Kasumi-1 (cell line): Measurements from ENCODE around the gene OGDHL.
"Not testable (repeated sequence)": the region's sequence is repeated elsewhere in the genome, so short reads cannot be mapped to it uniquely, and the experiment has no call there.

Experiments used
- DNase-seq, 2 experiments: peaks; one replicate each; lab custom pipeline; 2025; lab: John Stamatoyannopoulos, UW

Gene OGDHL

DNA sequence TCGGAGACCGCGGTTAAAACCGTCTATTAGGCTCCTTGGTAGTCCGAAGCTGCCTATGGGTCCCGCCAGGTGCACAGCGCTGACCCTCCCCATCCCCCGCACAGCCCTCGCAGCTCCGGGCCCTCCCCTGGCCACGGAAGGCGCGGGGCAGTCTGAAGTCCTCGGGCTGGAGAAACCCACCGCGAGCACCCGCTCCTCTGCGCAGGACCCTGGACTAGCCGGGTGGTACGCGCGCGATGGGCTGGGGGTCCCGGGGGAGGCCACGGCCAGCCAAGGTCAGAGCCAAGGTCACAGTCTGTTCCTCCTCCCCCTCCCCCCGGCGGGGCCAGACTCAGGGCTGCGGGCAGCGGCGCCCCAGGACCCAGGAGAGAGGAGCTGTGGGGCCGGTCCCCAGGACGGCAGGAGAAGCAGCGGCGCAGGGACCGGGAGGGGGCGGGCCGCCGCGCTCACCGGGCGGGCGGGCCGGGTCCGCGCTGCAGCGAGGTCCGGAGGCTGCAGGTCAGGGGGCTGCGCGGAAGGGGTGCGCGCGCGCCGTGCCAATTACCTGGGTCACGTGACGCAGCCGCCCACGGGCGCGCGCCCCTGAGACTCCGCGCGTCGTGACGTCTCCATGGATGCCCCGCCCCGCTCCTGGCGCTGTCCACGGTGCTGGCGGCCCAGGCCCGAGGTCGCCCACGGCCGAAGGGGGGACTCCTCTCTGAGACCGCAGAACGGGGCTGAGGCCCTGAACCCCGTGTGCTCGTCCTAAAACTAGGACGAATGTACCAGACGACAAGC lies at the start of gene OGDHL:
OGDHL (minus strand) TSS at position 535 of the 777 bp plus-strand sequence. CDS start 3,731 bp downstream, outside the sequence.
- DNase-seq = peak; percentile 68 to 76

GRCh38 chr10:49803988-49804387 lies 41.9 kb upstream of the OGDHL start:
- DNase-seq = no peak

DNA sequence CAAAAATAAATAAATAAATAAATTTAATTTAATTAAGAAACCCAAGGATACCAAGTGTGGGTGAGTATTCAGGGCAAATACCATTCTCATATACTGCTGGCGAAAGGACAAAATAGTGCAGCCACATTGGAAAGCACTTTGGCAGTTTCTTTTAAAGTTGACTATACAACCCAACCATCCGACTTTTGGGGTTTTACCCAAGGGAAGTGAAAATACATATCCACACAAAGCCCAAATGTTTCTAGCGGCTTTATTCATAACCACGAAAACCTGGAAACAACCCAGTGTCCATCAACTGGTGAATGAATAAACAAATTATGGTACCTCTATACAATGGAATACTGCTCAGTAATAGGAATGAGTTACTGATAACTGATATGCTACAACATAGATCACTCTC lies 36.2 kb upstream of the OGDHL start:
- no peak for DNase-seq

DNA sequence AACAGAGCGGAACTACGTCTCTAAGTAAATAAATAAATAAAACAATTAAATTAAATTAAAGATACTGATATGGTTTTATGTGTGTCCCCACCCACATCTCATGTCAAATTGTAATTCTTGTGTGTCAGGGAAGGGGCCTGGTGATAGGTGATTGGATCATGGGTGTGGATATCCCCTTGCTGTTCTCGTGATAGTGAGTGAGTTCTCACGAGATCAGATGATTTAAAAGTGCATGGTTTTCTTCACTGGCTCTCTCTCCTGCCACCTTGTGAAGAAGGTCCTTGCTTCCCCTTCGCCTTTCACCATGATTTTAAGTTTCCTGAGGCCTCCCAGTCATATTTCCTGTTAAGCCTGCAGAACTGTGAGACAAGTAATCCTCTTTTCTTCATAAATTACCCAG lies 29.0 kb upstream of the OGDHL start:
- no peak for DNase-seq

GRCh38 chr10:49784681-49785080 lies 22.6 kb upstream of the OGDHL start:
- DNase-seq = no peak

GRCh38 chr10:49783645-49784044 lies 21.5 kb upstream of the OGDHL start:
- no peak for DNase-seq

- DNase-seq = no peak
These were observed 19.1 kb upstream of the OGDHL start for GRCh38 chr10:49781247-49781646.

GRCh38 chr10:49778197-49778596 lies 16.1 kb upstream of the OGDHL start:
- no peak for DNase-seq

GRCh38 chr10:49776851-49777250 lies 14.7 kb upstream of the OGDHL start:
- DNase-seq = no peak

GRCh38 chr10:49775014-49775413 lies 12.9 kb upstream of the OGDHL start:
- DNase-seq = no peak

- not testable (repeated sequence) for DNase-seq
These were observed 10.8 kb upstream of the OGDHL start for GRCh38 chr10:49772944-49773343.

DNA sequence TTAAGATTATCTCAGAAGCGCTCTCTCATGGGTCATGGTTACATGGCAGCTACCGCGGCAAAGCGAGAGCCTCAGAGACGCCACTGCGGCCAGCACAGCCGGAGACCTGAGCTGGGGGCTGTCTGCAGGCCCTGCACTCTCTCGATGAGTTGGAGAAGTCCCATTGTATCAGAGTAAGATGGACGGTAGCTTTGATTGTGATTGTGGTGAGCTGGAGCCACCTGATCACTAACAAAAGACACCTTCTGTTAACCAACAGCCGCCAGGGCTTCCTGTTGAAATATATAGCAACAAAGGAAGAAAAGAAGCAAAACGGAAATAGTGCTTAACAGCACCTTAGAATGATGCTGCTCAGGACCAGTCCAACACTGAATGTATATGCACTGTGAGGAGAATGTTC lies 8.9 kb upstream of the OGDHL start:
- DNase-seq = not testable (repeated sequence)

DNA sequence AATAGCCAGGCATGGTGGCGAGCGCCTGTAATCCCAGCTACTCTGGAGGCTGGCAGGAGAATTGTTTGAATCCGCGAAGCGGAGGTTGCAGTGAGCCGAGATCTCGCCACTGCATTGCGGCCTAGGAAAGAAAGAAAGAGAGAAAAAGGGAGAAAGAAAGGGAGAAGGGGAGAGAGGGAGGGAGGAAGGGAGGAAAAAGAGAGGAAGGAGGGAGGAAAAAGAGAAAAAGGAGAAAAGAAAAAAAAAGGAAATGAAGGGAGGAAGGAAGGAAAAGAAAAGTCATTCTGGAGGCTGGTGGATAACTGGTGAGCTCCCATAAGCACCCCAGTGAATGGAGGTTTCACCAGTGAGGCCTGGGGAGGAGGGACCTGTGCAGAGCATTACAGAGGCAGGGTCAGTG lies 7.6 kb upstream of the OGDHL start:
- DNase-seq = no peak

DNA sequence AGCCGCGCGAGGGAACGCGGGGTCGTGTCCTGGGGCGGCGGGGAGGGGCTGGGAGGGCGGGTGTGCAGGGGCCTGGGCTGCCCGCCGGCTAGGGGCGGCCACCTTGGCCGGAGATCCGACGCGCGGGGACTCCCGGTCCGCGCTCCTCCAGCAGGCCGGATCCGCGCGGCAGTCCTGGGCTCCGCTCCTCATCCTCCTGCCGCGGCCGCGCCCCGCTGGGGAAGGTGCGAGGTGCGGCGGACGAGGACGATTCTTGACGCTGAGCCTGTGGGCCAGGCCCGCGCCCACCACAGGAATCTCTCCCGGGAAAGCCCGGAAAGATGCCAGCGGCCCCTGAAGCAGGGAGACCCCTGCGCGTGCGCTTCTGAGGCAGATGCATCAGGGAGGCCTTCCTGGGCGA lies 6.6 kb upstream of the OGDHL start:
- no peak for DNase-seq

DNA sequence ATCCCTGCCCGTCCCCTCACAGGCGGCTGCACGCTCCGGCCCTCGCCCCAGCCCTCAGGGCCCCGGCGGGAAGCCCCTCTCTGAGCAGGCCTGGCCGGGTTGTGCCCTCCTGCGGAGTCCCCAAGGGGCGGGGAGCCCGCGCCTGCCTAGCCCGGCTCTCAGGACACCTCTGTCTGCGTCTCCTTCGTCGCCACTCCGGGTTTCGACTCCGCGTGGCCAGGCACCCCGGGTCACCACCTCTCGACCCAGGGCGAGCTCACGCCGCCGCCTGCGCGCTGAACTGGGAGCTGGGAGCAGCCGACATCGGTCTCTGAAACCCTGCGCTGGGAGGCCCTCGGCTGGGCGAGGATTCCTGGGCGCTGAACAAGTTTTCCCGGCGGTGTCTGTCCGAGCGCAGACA lies 6.2 kb upstream of the OGDHL start:
- no peak for DNase-seq

DNA sequence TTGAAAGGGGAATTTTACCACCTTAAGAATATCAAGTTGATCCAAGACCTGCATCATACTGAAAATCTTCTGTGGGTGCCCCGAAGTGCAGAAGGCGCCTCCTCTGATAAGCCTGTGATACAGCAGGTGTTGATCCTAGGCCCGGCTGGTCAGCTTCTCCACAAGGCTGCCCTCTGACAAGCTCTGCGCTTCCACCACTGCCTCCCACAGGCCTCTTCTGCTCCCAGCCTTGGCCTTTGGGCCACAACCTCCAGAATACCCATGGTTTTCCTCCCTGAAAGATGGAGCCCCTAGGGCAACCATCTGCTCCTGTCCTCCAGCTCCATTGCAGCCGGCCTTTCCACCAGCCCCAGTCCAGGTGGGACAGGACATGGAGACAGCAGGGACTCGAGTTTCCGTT lies 5.6 kb upstream of the OGDHL start:
- no peak for DNase-seq

DNA sequence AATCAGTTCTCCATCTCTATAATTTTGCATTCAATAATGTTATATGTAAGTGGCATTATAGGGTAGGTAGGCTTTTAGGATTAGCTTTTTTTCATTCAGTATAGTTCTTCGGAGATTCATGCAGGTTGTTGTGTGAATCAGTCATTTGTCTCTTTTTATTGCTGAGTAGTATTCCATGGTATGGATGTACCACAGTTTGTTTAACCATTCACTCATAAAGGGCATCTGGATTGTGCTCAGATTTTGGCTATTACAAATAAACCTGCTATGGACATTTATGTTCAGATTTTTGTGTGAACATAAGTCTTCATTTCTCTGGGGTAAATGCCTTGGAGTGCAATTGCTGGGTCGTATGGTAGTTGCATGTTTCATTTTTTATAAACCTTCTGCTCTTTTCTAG lies 4.4 kb upstream of the OGDHL start:
- DNase-seq = no peak

GRCh38 chr10:49762566-49762877 lies 399 bp upstream of the OGDHL start:
- DNase-seq = no peak

DNA sequence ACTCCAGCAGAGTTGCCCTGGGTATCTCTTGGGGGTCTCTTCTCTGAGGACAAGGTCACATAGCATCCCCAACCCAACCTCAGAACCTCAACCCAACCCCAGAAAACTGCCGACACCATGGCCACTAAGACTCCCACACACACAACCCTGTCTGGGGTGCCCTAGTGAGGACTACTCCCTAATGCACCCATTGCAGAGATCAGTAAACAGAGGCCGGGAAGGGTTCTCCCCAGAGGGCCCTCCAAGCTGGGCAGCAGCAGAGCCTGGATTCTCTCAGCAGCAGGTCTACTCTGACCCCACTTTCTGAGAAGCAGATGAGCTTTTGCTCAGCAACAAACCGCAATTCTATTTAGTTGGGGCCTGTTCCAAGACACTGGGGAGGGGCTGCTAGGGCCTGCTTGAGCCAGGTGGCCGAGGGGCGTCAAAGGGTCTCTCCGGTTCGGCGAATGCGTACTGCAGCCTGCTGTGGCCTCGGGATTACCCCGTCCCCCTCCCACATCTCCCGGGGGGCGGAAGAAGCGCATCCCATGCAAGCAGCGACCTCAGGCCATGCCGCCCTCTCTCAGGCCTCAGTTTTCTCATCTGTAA lies 828 bp downstream of the OGDHL start:
- no peak for DNase-seq

GRCh38 chr10:49760789-49761188 lies 1.3 kb downstream of the OGDHL start:
- DNase-seq = no peak

GRCh38 chr10:49759787-49760551 lies 2.2 kb downstream of the OGDHL start:
- DNase-seq = no peak

DNA sequence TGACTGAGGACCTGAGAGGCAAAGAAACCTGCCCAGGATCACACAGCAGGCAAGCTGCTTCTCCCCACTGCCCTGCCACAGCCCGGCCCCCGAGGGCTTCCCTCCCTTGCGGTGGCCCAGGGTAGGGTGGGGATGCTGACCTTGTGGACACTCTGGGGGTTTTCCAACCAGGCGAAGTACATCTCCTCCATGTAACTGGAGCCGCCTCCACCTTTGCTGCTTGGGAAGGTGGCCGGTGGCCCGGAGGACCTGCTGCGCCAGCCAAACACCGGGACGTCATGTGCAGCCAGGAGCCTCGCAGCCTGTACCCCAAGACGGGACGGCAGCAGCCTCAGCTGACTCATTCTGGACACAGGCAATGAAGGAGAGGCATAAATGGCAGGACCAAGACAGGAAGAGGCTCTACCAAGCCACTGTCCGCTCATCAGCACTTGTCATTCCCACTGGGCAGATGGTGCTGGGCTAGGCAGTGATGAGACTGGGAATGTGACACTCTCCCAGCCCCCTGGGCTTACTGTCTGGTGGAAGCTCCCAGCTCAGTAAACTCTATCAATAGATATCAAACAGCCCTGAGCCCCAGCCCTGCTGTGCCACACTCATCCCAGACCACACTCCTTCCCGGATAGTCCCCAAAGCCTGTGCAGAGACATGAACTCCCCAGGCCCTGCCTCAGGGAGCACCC lies 3.7 kb downstream of the OGDHL start:
- DNase-seq = no peak

DNA sequence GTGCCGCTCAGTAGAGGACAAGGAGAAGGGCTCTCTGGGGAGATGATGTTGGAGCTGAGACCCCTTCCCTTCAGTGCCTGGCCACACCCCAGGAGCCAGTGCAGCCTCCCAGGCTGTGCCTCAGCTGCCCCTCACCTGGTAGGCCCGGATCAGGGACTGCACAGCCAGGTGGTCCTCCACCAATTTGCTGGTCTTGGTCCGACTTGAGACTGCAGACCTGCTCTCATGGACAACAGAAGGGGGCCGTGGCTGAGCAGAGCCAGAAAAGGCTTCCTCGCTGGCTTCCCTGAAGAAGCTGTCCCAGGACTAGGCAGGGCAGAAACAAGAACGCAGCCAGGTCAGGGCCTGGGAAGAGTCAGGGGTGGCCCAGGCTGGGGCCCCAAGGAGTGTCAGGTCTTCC lies 5.5 kb downstream of the OGDHL start:
- no peak for DNase-seq
